Left lung (tissue), 10 donors: ENCODE measurements around the gene EVA1C. TPM values are rescaled to one million over a fixed set of nuclear protein-coding genes. Genes with fewer than 3 reads are reported as not detected.

ENCODE experiments used
- ATAC-seq: fragments of 200-7000 bp; cut with Tn5 transposase; one replicate; pipeline ENCODE4 v1.9.1; 2020; ENCODE audit warnings: moderate library complexity
- DNase-seq, 4 donors: peaks; one replicate each; pipeline ENCODE4 v3.0.0-alpha.2; 2013 to 2020
- H3K27ac ChIP-seq, 2 donors: fragments of 200-600 bp; sonication (generic) in 1 of 2; one replicate each; pipeline versions ENCODE4 v1.5.0 to v1.8.0; 2020 to 2021
- H3K27me3 ChIP-seq, 2 donors: fragments of 200-600 bp; sonication (generic) in 1 of 2; one replicate each; pipeline versions ENCODE4 v1.5.0 to v1.8.0; 2020 to 2021
- H3K36me3 ChIP-seq, 2 donors: fragments of 200-600 bp; sonication (generic) in 1 of 2; one replicate each; pipeline versions ENCODE4 v1.5.0 to v1.8.0; 2020 to 2021
- H3K4me1 ChIP-seq, 2 donors: fragments of 200-600 bp; one replicate each; pipeline ENCODE4 v1.8.0; 2021
- H3K4me3 ChIP-seq, 2 donors: fragments of 200-600 bp; sonication (generic) in 1 of 2; one replicate each; pipeline versions ENCODE4 v1.5.0 to v1.8.0; 2020 to 2021; ENCODE audit warnings: mild to moderate bottlenecking in 1 of 2
- H3K9me3 ChIP-seq, 2 donors: fragments of 200-600 bp; sonication (generic) in 1 of 2; one replicate each; pipeline versions ENCODE4 v1.5.0 to v1.8.0; 2020 to 2021
- CTCF ChIP-seq, 2 donors: fragments of 200-600 bp; sonication (generic) in 1 of 2; IDR thresholded peaks; one replicate each; pipeline versions ENCODE4 v1.5.0 to v1.8.0; 2021; ENCODE audit warnings: antibody characterized with exemption in 2 of 2
- intact Hi-C, 2 donors: fragments of 100-400 bp; cut with DNase I; formaldehyde crosslinking; loops; one replicate each; pipeline versions ENCODE4 v1.11.2 to v1.14.2; 2022
- polyA plus RNA-seq, 6 donors: library from polyadenylated mRNA; unstranded; fragments of 120-200 nt; gene quantifications; one replicate each; pipeline ENCODE4 v1.2.1, GENCODE V29; 2013; ENCODE audit not compliant: insufficient read length in 6 of 6
- total RNA-seq, 2 donors: library from RNA; stranded (reverse); fragmentation: NEBNext Ultra II Directional; extraction: Animal tissue kit (Norgen Biotek cat#: 25700); gene quantifications; one replicate each; pipeline ENCODE4 v1.2.1, GENCODE V29; 2021
- donor health status: DM: no; HTN: yes; CAD: no.
- donor health status: DM: no; HTN: no; CAD: no.

EVA1C gene
- total and polyA plus RNA-seq, 8 donors, result 2.9 to 29.8 (median 4.3) TPM

GRCh38 chr21:32381571-32381970 lies 30.9 kb upstream of the EVA1C start:
- Histone ChIP-seq H3K4me1 (no peaks in the 10 kb centered on the region), H3K27ac (no peak overlapping the region), H3K27me3 (no peaks in the 10 kb centered on the region), H3K4me3 (no peak overlapping the region), H3K36me3 (peaks cover 0 to 82% of the 10 kb centered on the region in 2 donors), H3K9me3 (no peaks in the 10 kb centered on the region)
- no peak for ATAC-seq
- TF ChIP-seq CTCF (IDR thresholded peaks at IDR 0.05), result no peak
- intact Hi-C loops, result no loop called here
- DNase-seq, result no peak

DNA sequence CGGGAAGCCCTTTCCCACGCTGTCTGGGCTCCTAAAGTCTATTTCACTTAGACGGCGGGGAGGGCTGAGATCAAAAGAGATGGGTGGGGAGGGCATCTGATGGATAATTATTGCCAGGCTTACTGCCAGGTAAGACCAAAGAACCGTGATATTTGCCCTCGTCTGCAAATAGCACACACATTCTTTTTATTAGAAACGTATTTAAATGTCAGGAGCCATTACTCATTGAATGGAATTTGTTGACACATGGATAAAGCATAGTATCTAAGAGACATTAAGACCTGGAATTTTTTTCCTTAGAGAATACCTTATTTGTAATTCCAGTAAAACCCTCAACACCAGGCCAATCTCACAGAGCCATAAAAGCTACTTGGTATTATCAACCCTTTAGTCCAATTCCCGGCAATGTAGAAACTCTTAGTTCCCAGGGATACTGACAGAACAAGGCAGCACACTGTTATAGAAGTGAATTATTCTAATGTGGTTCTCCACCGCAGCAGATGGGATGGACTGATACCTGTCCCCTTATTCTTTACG lies 30.3 kb upstream of the EVA1C start:
- intact Hi-C loops, result no loop called here
- DNase-seq, result no peak
- Histone ChIP-seq H3K27me3 (no peaks in the 10 kb centered on the region), H3K4me1 (no peaks in the 10 kb centered on the region), H3K4me3 (no peak overlapping the region), H3K27ac (no peak overlapping the region), H3K9me3 (no peaks in the 10 kb centered on the region), H3K36me3 (peaks cover 0 to 77% of the 10 kb centered on the region in 2 donors)
- ATAC-seq, result no peak
- TF ChIP-seq CTCF (IDR thresholded peaks at IDR 0.05), result no peak

DNA sequence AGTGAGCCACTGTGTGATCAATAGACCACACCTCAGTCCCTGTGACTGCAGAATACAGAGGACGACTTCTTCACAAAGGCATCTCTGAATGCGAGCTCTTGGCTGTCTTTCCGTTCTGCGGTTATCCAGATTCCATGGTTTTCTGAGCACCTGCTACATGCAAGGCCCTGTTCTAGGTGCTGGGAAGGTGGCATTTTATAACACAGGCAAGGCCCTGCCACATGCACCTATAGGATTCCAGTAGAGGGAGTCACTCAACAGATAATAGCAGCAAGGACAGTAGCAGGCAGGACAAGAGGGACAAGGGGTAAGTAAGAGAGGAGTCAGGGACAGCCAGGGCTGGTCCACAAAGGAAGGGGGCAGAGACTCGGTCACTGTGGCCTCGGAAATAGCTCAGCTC lies 28.7 kb upstream of the EVA1C start:
- no peak for DNase-seq
- no peak for TF ChIP-seq CTCF (IDR thresholded peaks at IDR 0.05)
- ATAC-seq, result no peak
- Histone ChIP-seq H3K4me3 (no peak overlapping the region), H3K36me3 (peaks cover 0 to 60% of the 10 kb centered on the region in 2 donors), H3K27ac (no peak overlapping the region), H3K27me3 (no peaks in the 10 kb centered on the region), H3K9me3 (no peaks in the 10 kb centered on the region), H3K4me1 (no peaks in the 10 kb centered on the region)
- intact Hi-C loops, result no loop called here

GRCh38 chr21:32386195-32386870 lies 26.2 kb upstream of the EVA1C start:
- Histone ChIP-seq H3K27me3 (no peaks in the 10 kb centered on the region), H3K27ac (no peak overlapping the region), H3K36me3 (peaks cover 0 to 39% of the 10 kb centered on the region in 2 donors), H3K4me1 (peaks cover under 1 to 2% of the 10 kb centered on the region in 2 donors), H3K4me3 (no peak overlapping the region), H3K9me3 (no peaks in the 10 kb centered on the region)
- ATAC-seq (no peak), DNase-seq (no peak)
- TF ChIP-seq CTCF (IDR thresholded peaks at IDR 0.05), result no peak
- intact Hi-C loops, result no loop called here

DNA sequence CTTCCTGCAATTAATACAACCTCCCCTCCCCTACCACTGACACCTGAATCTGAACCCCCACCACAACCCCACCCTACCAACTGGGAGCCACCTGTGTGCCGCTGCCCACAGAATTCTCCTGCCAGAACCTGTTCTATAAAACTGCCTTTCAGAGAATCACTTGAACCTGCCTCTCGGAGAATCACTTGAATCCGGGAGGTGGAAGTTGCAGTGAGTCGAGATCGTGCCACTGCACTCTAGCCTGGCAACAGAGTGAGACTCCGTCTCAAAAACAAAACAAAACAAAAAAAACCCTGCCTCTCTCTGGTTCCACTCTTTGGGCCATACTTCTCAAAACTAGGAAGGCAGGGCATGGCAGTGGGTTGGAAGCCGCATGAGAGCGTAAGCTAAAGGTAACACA lies 25.4 kb upstream of the EVA1C start:
- DNase-seq (no peak), ATAC-seq (peak; percentile 68)
- Histone ChIP-seq H3K27me3 (no peaks in the 10 kb centered on the region), H3K27ac (no peak overlapping the region), H3K4me3 (no peak overlapping the region), H3K36me3 (peaks cover 0 to 33% of the 10 kb centered on the region in 2 donors), H3K9me3 (no peaks in the 10 kb centered on the region), H3K4me1 (peaks cover 9 to 10% of the 10 kb centered on the region in 2 donors)
- intact Hi-C loops, result no loop called here
- TF ChIP-seq CTCF (IDR thresholded peaks at IDR 0.05), result no peak
